Measurements from ENCODE around the gene KLHDC3. TPM values are rescaled to one million over a fixed set of nuclear protein-coding genes. Genes with fewer than 3 reads are reported as not detected.

The KLHDC3 gene
- total RNA-seq, 2 donors from 2014 or later = 29.7 to 44.6 TPM

GRCh38 chr6:42971746-42972327 lies 42.2 kb upstream of the KLHDC3 start:
- no peak for ATAC-seq
- no peak for DNase-seq
- peaks cover 27% of the 10 kb centered on the region for H3K4me1 ChIP-seq
- no peak overlapping the region for H3K4me3 ChIP-seq
- intact Hi-C loops (cut with DNase I) = no loop called here
- 69 to 83% methylated on average over 3 of the region's 3 CpGs for WGBS, 2 donors
- H3K27ac ChIP-seq = peak overlapping the region in 2 of 4 donors; percentile 31 to 67
- no peaks in the 10 kb centered on the region for H3K36me3 ChIP-seq (replicated peaks in 1 of 2; ENCODE audit: insufficient read depth in 1 of 2, low read depth in 2 of 2)
- no peaks in the 10 kb centered on the region for H3K9me3 ChIP-seq
- no peaks in the 10 kb centered on the region for H3K27me3 ChIP-seq
- TF ChIP-seq CTCF (IDR thresholded peaks at IDR 0.05) (no peak), POLR2A (IDR thresholded peaks at IDR 0.05) (no peak)

DNA sequence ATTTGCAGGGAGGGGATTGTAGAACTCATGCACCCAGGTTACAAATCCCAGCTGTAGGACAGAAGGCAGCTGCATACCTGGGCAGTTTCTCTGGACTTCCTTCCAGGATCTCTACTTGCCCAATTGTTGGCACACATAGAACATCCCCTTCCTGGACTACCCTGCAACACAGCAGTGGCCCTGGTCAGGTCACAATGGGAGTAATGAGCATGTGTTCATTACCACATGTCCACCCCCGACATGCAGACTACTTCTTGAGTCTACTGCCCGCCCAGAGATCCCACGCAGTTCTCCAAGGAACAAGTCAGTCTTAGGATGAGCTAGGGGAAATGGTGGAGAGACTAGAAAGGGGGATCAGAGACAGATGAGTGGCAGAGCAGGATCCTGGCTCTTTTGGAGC lies 40.1 kb upstream of the KLHDC3 start:
- H3K4me3 ChIP-seq = no peak overlapping the region
- H3K27ac ChIP-seq = no peak overlapping the region
- intact Hi-C loops (cut with DNase I) = no loop called here
- no peak for DNase-seq
- H3K9me3 ChIP-seq = no peaks in the 10 kb centered on the region
- ATAC-seq = no peak
- H3K36me3 ChIP-seq (replicated peaks in 1 of 2; ENCODE audit: insufficient read depth in 1 of 2, low read depth in 2 of 2) = no peaks in the 10 kb centered on the region
- TF ChIP-seq CTCF (IDR thresholded peaks at IDR 0.05) (no peak), POLR2A (IDR thresholded peaks at IDR 0.05) (no peak)
- peaks cover 40% of the 10 kb centered on the region for H3K4me1 ChIP-seq
- WGBS, 2 donors = 92 to 97% methylated on average over 3 of the region's 3 CpGs
- no peaks in the 10 kb centered on the region for H3K27me3 ChIP-seq

- peaks cover 42% of the 10 kb centered on the region for H3K4me1 ChIP-seq
- TF ChIP-seq POLR2A (IDR thresholded peaks at IDR 0.05) (no peak), CTCF (IDR thresholded peaks at IDR 0.05) (no peak)
- H3K27ac ChIP-seq = no peak overlapping the region
- H3K4me3 ChIP-seq = no peak overlapping the region
- WGBS, 2 donors = 69 to 70% methylated on average over 5 of the region's 5 CpGs
- intact Hi-C loops (cut with DNase I) = no loop called here
- H3K9me3 ChIP-seq = no peaks in the 10 kb centered on the region
- ATAC-seq = no peak
- DNase-seq = no peak
- H3K36me3 ChIP-seq (replicated peaks in 1 of 2; ENCODE audit: insufficient read depth in 1 of 2, low read depth in 2 of 2) = no peaks in the 10 kb centered on the region
- H3K27me3 ChIP-seq = no peaks in the 10 kb centered on the region
These were observed 39.0 kb upstream of the KLHDC3 start for GRCh38 chr6:42974919-42975505.

GRCh38 chr6:42978487-42978838 lies 35.6 kb upstream of the KLHDC3 start:
- Histone ChIP-seq H3K27ac (peak overlapping the region; percentile 70 to 95 (median 84)), H3K36me3 (replicated peaks in 1 of 2; ENCODE audit: insufficient read depth in 1 of 2, low read depth in 2 of 2) (no peaks in the 10 kb centered on the region), H3K4me1 (peaks cover 31% of the 10 kb centered on the region), H3K4me3 (peak overlapping the region; percentile 58 to 73), H3K9me3 (no peaks in the 10 kb centered on the region), H3K27me3 (no peaks in the 10 kb centered on the region)
- TF ChIP-seq CTCF (IDR thresholded peaks at IDR 0.05) (no peak), POLR2A (IDR thresholded peaks at IDR 0.05) (no peak)
- WGBS, 2 donors = 0% methylated on average over 27 of the region's 28 CpGs; no CpG with 5 or more reads in 1 of the 2 donors
- intact Hi-C loops (cut with DNase I) = no loop called here
- ATAC-seq (no peak), DNase-seq (peak; percentile 39 to 51 (median 40))

Data from body of pancreas (tissue), 4 donors.